Liver (tissue), 9 donors: ENCODE measurements around the gene COQ8B. TPM values are rescaled to one million over a fixed set of nuclear protein-coding genes. Genes with fewer than 3 reads are reported as not detected.

Experiments
- DNase-seq: peaks from one replicate; pipeline ENCODE4 v3.0.0-alpha.2; 2017; ENCODE audit warnings: low spot score
- H3K27ac ChIP-seq, 2 donors: one replicate each; pipeline ENCODE4 v1.7.0; 2013; ENCODE audit warnings: inconsistent platforms in 2 of 2, low read length in 2 of 2, control low read depth in 1 of 2, low read depth in 1 of 2, mild to moderate bottlenecking in 1 of 2
- H3K27me3 ChIP-seq, 4 donors: one replicate each; pipeline versions ENCODE4 v1.6.1 to v1.7.0; 2013; ENCODE audit warnings: low read length in 3 of 4, inconsistent platforms in 1 of 4, mild to moderate bottlenecking in 1 of 4, moderate library complexity in 1 of 4; ENCODE audit not compliant: control insufficient read depth in 4 of 4, insufficient read depth in 4 of 4
- H3K36me3 ChIP-seq, 4 donors: one replicate each; pipeline versions ENCODE4 v1.6.1 to v1.7.0; 2013; ENCODE audit warnings: low read length in 3 of 4, mild to moderate bottlenecking in 3 of 4, low read depth in 1 of 4, moderate library complexity in 1 of 4; ENCODE audit not compliant: control insufficient read depth in 4 of 4, insufficient read depth in 3 of 4
- H3K4me1 ChIP-seq, 4 donors: one replicate each; pipeline versions ENCODE4 v1.6.1 to v1.7.0; 2013; ENCODE audit warnings: low read length in 3 of 4, mild to moderate bottlenecking in 3 of 4, moderate library complexity in 1 of 4; ENCODE audit not compliant: control insufficient read depth in 4 of 4, insufficient read depth in 4 of 4
- H3K4me3 ChIP-seq, 3 donors: one replicate each; pipeline versions ENCODE4 v1.6.1 to v1.7.0; 2013; ENCODE audit warnings: low read length in 3 of 3, control low read depth in 1 of 3, low read depth in 1 of 3, mild to moderate bottlenecking in 1 of 3
- H3K9ac ChIP-seq, 2 donors: one replicate each; pipeline ENCODE4 v1.7.0; 2013; ENCODE audit warnings: low read length in 2 of 2, mild to moderate bottlenecking in 2 of 2, moderate library complexity in 2 of 2, control low read depth in 1 of 2, low read depth in 1 of 2
- H3K9me3 ChIP-seq, 4 donors: one replicate each; pipeline versions ENCODE4 v1.6.1 to v1.7.0; 2013; ENCODE audit warnings: low read length in 3 of 4; ENCODE audit not compliant: control insufficient read depth in 4 of 4
- CTCF ChIP-seq: fragments of 150-350 bp; IDR thresholded peaks from 2 replicates; pipeline ENCODE4 v1.5.1; 2017; ENCODE audit warnings: improper control_type of control experiment, low read depth, low read length; ENCODE audit not compliant: missing input control
- EGR1 ChIP-seq, 2 donors: IDR thresholded peaks; 2 replicates each; pipeline ENCODE4 v1.6.1; 2016 to 2018; ENCODE audit warnings: antibody characterized with exemption in 2 of 2, low read depth in 2 of 2
- FOXA1 ChIP-seq: IDR thresholded peaks from 2 replicates; pipeline ENCODE4 v1.6.1; 2016; ENCODE audit warnings: antibody characterized with exemption
- FOXA2 ChIP-seq: IDR thresholded peaks from 2 replicates; pipeline ENCODE4 v1.6.1; 2016; ENCODE audit warnings: antibody characterized with exemption
- GABPA ChIP-seq, 2 donors: IDR thresholded peaks in 1 of 2; conservative IDR thresholded peaks in 1 of 2; 2 replicates each; pipeline ENCODE4 v1.6.1; 2016; ENCODE audit warnings: antibody characterized with exemption in 2 of 2, mild to moderate bottlenecking in 1 of 2, moderate library complexity in 1 of 2
- HNF4A ChIP-seq, 2 donors: conservative IDR thresholded peaks; 2 replicates each; pipeline ENCODE4 v1.6.1; 2016; ENCODE audit warnings: antibody characterized with exemption in 2 of 2, mild to moderate bottlenecking in 2 of 2
- HNF4G ChIP-seq: IDR thresholded peaks from 2 replicates; pipeline ENCODE4 v1.6.1; 2016; ENCODE audit warnings: antibody characterized with exemption
- JUND ChIP-seq, 2 donors: IDR thresholded peaks; 2 replicates each; pipeline ENCODE4 v1.6.1; 2016; ENCODE audit warnings: antibody characterized with exemption in 2 of 2
- NR2F2 ChIP-seq: IDR thresholded peaks from 2 replicates; pipeline ENCODE4 v1.6.1; 2016; ENCODE audit warnings: antibody characterized with exemption
- RAD21 ChIP-seq, 2 donors: IDR thresholded peaks; 2 replicates each; pipeline ENCODE4 v1.6.1; 2016; ENCODE audit warnings: antibody characterized with exemption in 2 of 2, mild to moderate bottlenecking in 2 of 2
- RXRA ChIP-seq, 2 donors: IDR thresholded peaks; 2 replicates each; pipeline ENCODE4 v1.6.1; 2017 to 2018; ENCODE audit warnings: antibody characterized with exemption in 2 of 2, mild to moderate bottlenecking in 1 of 2
- SP1 ChIP-seq: IDR thresholded peaks from 2 replicates; pipeline ENCODE4 v1.6.1; 2018; ENCODE audit warnings: antibody characterized with exemption, mild to moderate bottlenecking
- TAF1 ChIP-seq: conservative IDR thresholded peaks from 2 replicates; pipeline ENCODE4 v1.6.1; 2016; ENCODE audit warnings: antibody characterized with exemption, mild to moderate bottlenecking
- YY1 ChIP-seq: IDR thresholded peaks from 2 replicates; pipeline ENCODE4 v1.6.1; 2016; ENCODE audit warnings: antibody characterized with exemption, mild to moderate bottlenecking
- WGBS: extraction: QIAGEN DNeasy Blood & Tissue Kit; methylation state at CpG from one replicate; pipeline ENCODE4 v1.1.7; 2013; 5-methylcytosine and 5-hydroxymethylcytosine counted together
- polyA plus RNA-seq, 2 donors: library from polyadenylated mRNA; stranded (reverse) in 1 of 2; unstranded in 1 of 2; fragments of 200-250 nt in 1 of 2; fragments of >200 nt in 1 of 2; fragmentation: Nextera tagmentation in 1 of 2; extraction: Ambion mirVana in 1 of 2; gene quantifications; one replicate each; pipeline versions ENCODE4 v1.2.1 to v1.2.3, GENCODE V29; 2013 to 2015
- total RNA-seq, 2 donors: library from RNA; depleted of rRNA; stranded (reverse); fragments of >200 nt; gene quantifications; one replicate each; pipeline ENCODE4 v1.2.3, GENCODE V29; 2014
- TF ChIP-seq, protein P1 (sequence below): IDR thresholded peaks from 2 replicates; pipeline ENCODE4 v1.6.1; 2016; ENCODE audit warnings: antibody characterized with exemption
- TF ChIP-seq, protein P2 (sequence below): IDR thresholded peaks from 2 replicates; pipeline ENCODE4 v1.6.1; 2016; ENCODE audit warnings: antibody characterized with exemption
- TF ChIP-seq, protein P3 (sequence below): IDR thresholded peaks from 2 replicates; pipeline ENCODE4 v1.6.1; 2016; ENCODE audit warnings: antibody characterized with exemption, mild to moderate bottlenecking
- TF ChIP-seq, protein P4 (sequence below): IDR thresholded peaks from 2 replicates; pipeline ENCODE4 v1.6.1; 2016; ENCODE audit warnings: antibody characterized with exemption
- donor health status: healthy.
- donor health status: healthy.
- donor health status: healthy.
- donor health status: healthy.
- donor health status: healthy.

COQ8B gene
- total and polyA plus RNA-seq, 4 donors, result 6.4 to 30.6 (median 19.9) TPM

DNA sequence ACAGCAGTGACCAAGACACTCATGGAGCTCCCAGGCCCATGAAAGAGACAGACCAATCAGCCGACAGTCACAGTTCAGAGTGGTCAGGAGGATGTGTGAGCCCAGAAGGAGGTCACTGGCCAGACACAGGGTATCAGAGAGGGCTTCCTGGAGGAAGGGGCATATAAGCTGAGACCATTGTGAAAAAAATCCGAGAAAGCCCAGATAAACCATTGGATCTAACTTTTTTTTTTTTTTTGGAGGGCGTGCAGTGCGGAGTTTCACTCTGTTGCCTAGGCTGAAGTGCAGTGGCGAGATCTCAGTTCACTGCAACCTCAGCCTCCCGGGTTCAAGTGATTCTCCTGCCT, 4.4 kb upstream of the COQ8B start:
- TF ChIP-seq HNF4A (conservative IDR thresholded peaks at IDR 0.05) (no peak), TAF1 (peak; percentile 3)

DNA sequence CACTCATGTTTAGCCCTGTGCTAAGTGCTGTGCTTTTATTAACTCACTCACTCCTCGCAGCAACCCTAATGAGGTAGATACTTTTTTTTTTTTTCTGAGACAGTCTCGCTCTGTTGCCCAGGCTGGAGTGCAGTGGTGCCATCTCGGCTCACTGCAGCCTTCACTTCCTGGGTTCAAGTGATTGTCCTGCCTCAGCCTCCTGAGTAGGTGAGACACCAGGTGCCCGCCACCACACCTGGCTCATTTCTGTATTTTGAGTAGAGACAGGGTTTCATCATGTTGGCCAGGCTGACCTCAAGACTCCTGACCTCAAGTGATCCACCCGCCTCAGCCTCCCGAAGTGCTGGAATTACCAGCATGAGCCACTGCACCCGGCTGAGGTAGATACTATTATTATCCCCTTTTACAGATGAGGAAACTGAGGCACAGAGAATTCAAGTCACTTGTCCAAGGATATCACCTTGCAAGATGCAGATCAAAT, 2.8 kb upstream of the COQ8B start:
- H3K27ac ChIP-seq, result peak overlapping the region; percentile 95 to 97

More for the DNA sequence above, 4.4 kb upstream of the COQ8B start:
- peaks cover 3 to 15% (median 10%) of the 10 kb centered on the region in 4 donors for H3K36me3 ChIP-seq
- H3K9ac ChIP-seq, result no peak overlapping the region
- H3K9me3 ChIP-seq, result no peaks in the 10 kb centered on the region
- H3K27ac ChIP-seq, result peak overlapping the region; percentile 53 to 64
- H3K4me3 ChIP-seq, result no peak overlapping the region
- H3K27me3 ChIP-seq, result no peaks in the 10 kb centered on the region
- no peak for DNase-seq
- peaks cover 2 to 38% (median 26%) of the 10 kb centered on the region in 4 donors for H3K4me1 ChIP-seq
- 80% methylated on average over 6 of the region's 6 CpGs for WGBS

GRCh38 chr19:40718774-40719391, 2.2 kb upstream of the COQ8B start:
- 5% methylated on average over 16 of the region's 16 CpGs for whole genome bisulfite sequencing
- no peaks in the 10 kb centered on the region for H3K27me3 ChIP-seq
- peak overlapping the region; percentile 40 to 86 for H3K9ac ChIP-seq
- TF ChIP-seq HNF4G, result peak; percentile 75
- TF ChIP-seq NR2F2, result peak; percentile 12
- peak; percentile 67 for TF ChIP-seq SP1
- TF ChIP-seq YY1, result peak; percentile 54
- no peak for TF ChIP-seq CTCF
- TF ChIP-seq HNF4A (conservative IDR thresholded peaks at IDR 0.05), result peak; percentile 89 to 94
- TF ChIP-seq, protein P1, sequence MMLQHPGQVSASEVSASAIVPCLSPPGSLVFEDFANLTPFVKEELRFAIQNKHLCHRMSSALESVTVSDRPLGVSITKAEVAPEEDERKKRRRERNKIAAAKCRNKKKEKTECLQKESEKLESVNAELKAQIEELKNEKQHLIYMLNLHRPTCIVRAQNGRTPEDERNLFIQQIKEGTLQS, result no peak
- TF ChIP-seq, protein P2, sequence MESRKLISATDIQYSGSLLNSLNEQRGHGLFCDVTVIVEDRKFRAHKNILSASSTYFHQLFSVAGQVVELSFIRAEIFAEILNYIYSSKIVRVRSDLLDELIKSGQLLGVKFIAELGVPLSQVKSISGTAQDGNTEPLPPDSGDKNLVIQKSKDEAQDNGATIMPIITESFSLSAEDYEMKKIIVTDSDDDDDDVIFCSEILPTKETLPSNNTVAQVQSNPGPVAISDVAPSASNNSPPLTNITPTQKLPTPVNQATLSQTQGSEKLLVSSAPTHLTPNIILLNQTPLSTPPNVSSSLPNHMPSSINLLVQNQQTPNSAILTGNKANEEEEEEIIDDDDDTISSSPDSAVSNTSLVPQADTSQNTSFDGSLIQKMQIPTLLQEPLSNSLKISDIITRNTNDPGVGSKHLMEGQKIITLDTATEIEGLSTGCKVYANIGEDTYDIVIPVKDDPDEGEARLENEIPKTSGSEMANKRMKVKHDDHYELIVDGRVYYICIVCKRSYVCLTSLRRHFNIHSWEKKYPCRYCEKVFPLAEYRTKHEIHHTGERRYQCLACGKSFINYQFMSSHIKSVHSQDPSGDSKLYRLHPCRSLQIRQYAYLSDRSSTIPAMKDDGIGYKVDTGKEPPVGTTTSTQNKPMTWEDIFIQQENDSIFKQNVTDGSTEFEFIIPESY, result no peak
- peak in 1 of 2 donors; percentile 67 for TF ChIP-seq GABPA (IDR thresholded peaks at IDR 0.05 in 1 of 2, conservative IDR thresholded peaks at IDR 0.05 in 1 of 2)
- peak; percentile 53 to 78 for TF ChIP-seq RXRA (IDR thresholded peaks at IDR 0.05)
- no peak for TF ChIP-seq JUND (IDR thresholded peaks at IDR 0.05)
- no peak for TF ChIP-seq TAF1
- TF ChIP-seq, protein P3, sequence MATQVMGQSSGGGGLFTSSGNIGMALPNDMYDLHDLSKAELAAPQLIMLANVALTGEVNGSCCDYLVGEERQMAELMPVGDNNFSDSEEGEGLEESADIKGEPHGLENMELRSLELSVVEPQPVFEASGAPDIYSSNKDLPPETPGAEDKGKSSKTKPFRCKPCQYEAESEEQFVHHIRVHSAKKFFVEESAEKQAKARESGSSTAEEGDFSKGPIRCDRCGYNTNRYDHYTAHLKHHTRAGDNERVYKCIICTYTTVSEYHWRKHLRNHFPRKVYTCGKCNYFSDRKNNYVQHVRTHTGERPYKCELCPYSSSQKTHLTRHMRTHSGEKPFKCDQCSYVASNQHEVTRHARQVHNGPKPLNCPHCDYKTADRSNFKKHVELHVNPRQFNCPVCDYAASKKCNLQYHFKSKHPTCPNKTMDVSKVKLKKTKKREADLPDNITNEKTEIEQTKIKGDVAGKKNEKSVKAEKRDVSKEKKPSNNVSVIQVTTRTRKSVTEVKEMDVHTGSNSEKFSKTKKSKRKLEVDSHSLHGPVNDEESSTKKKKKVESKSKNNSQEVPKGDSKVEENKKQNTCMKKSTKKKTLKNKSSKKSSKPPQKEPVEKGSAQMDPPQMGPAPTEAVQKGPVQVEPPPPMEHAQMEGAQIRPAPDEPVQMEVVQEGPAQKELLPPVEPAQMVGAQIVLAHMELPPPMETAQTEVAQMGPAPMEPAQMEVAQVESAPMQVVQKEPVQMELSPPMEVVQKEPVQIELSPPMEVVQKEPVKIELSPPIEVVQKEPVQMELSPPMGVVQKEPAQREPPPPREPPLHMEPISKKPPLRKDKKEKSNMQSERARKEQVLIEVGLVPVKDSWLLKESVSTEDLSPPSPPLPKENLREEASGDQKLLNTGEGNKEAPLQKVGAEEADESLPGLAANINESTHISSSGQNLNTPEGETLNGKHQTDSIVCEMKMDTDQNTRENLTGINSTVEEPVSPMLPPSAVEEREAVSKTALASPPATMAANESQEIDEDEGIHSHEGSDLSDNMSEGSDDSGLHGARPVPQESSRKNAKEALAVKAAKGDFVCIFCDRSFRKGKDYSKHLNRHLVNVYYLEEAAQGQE, result no peak
- no peak for TF ChIP-seq EGR1 (IDR thresholded peaks at IDR 0.05; ENCODE audit: low read depth in 2 of 2)
- TF ChIP-seq FOXA1, result peak; percentile 30
- peak; percentile 16 to 43 for TF ChIP-seq RAD21 (IDR thresholded peaks at IDR 0.05)
- peak; percentile 71 for TF ChIP-seq FOXA2
- TF ChIP-seq, protein P4, sequence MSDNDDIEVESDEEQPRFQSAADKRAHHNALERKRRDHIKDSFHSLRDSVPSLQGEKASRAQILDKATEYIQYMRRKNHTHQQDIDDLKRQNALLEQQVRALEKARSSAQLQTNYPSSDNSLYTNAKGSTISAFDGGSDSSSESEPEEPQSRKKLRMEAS, result peak; percentile 68
- H3K27ac ChIP-seq, result peak overlapping the region; percentile 95 to 97
- DNase-seq, result peak; percentile 75
- peaks cover 0 to 3% (median 2%) of the 10 kb centered on the region in 4 donors for H3K36me3 ChIP-seq
- peak overlapping the region; percentile 61 to 91 (median 78) for H3K4me3 ChIP-seq
- H3K9me3 ChIP-seq, result no peaks in the 10 kb centered on the region
- H3K4me1 ChIP-seq, result peaks cover 9 to 56% (median 39%) of the 10 kb centered on the region in 4 donors

More for the DNA sequence above, 2.8 kb upstream of the COQ8B start:
- H3K36me3 ChIP-seq, result peaks cover 0 to 6% (median 4%) of the 10 kb centered on the region in 4 donors
- H3K4me3 ChIP-seq, result peak overlapping the region in 2 of 3 donors; percentile 61 to 91
- H3K4me1 ChIP-seq, result peaks cover 7 to 54% (median 37%) of the 10 kb centered on the region in 4 donors
- 30% methylated on average over 7 of the region's 7 CpGs for WGBS
- peak overlapping the region; percentile 40 to 41 for H3K9ac ChIP-seq
- H3K9me3 ChIP-seq, result no peaks in the 10 kb centered on the region
- TF ChIP-seq RXRA (IDR thresholded peaks at IDR 0.05) (peak in 1 of 2 donors; percentile 75), FOXA1 (no peak)
- H3K27me3 ChIP-seq, result no peaks in the 10 kb centered on the region
- DNase-seq, result no peak
